ENCODE data around the gene NTSR1.

GRCh38 chr20:62706857-62707256 is 1.8 kb upstream of the NTSR1 start:
- no peak for TF ChIP-seq CTCF (conservative IDR thresholded peaks at IDR 0.05)
- TF ChIP-seq EZH2 (IDR thresholded peaks at IDR 0.05; ENCODE audit: low read depth), result no peak

Measured in PC-9 (cell line).